GM12891 (cell line): ENCODE results near the gene ADAMTSL4.

Source experiments
- POLR2A ChIP-seq: IDR thresholded peaks from 2 replicates; pipeline ENCODE4 v1.6.1; 2011; ENCODE audit warnings: low read depth, low read length, control low read depth
- SPI1 ChIP-seq: IDR thresholded peaks from 2 replicates; pipeline ENCODE4 v1.6.1; 2011; ENCODE audit warnings: low read depth, low read length, control low read depth

GRCh38 chr1:150575072-150575489, 25.9 kb downstream of the ADAMTSL4 start:
- TF ChIP-seq POLR2A, result no peak; the same call in 1 of the 2 replicates
- no peak for TF ChIP-seq SPI1
